Liver (tissue), 9 donors: Measurements from ENCODE around the gene COL4A1. TPM values are rescaled to one million over a fixed set of nuclear protein-coding genes. Genes with fewer than 3 reads are reported as not detected.
A peak's percentile ranks its signal among the peaks of the same experiment; 100 is the strongest.

ENCODE experiments used
- DNase-seq: peaks from one replicate; pipeline ENCODE4 v3.0.0-alpha.2; 2017; ENCODE audit warnings: low spot score
- H3K27ac ChIP-seq, 2 donors: one replicate each; pipeline ENCODE4 v1.7.0; 2013; ENCODE audit warnings: inconsistent platforms in 2 of 2, low read length in 2 of 2, control low read depth in 1 of 2, low read depth in 1 of 2, mild to moderate bottlenecking in 1 of 2
- H3K27me3 ChIP-seq, 4 donors: one replicate each; pipeline versions ENCODE4 v1.6.1 to v1.7.0; 2013; ENCODE audit warnings: low read length in 3 of 4, inconsistent platforms in 1 of 4, mild to moderate bottlenecking in 1 of 4, moderate library complexity in 1 of 4; ENCODE audit not compliant: control insufficient read depth in 4 of 4, insufficient read depth in 4 of 4
- H3K36me3 ChIP-seq, 4 donors: one replicate each; pipeline versions ENCODE4 v1.6.1 to v1.7.0; 2013; ENCODE audit warnings: low read length in 3 of 4, mild to moderate bottlenecking in 3 of 4, low read depth in 1 of 4, moderate library complexity in 1 of 4; ENCODE audit not compliant: control insufficient read depth in 4 of 4, insufficient read depth in 3 of 4
- H3K4me1 ChIP-seq, 4 donors: one replicate each; pipeline versions ENCODE4 v1.6.1 to v1.7.0; 2013; ENCODE audit warnings: low read length in 3 of 4, mild to moderate bottlenecking in 3 of 4, moderate library complexity in 1 of 4; ENCODE audit not compliant: control insufficient read depth in 4 of 4, insufficient read depth in 4 of 4
- H3K4me3 ChIP-seq, 3 donors: one replicate each; pipeline versions ENCODE4 v1.6.1 to v1.7.0; 2013; ENCODE audit warnings: low read length in 3 of 3, control low read depth in 1 of 3, low read depth in 1 of 3, mild to moderate bottlenecking in 1 of 3
- H3K9ac ChIP-seq, 2 donors: one replicate each; pipeline ENCODE4 v1.7.0; 2013; ENCODE audit warnings: low read length in 2 of 2, mild to moderate bottlenecking in 2 of 2, moderate library complexity in 2 of 2, control low read depth in 1 of 2, low read depth in 1 of 2
- H3K9me3 ChIP-seq, 4 donors: one replicate each; pipeline versions ENCODE4 v1.6.1 to v1.7.0; 2013; ENCODE audit warnings: low read length in 3 of 4; ENCODE audit not compliant: control insufficient read depth in 4 of 4
- ATF3 ChIP-seq: IDR thresholded peaks from 2 replicates; pipeline ENCODE4 v1.6.1; 2016; ENCODE audit warnings: antibody characterized with exemption
- CTCF ChIP-seq: fragments of 150-350 bp; IDR thresholded peaks from 2 replicates; pipeline ENCODE4 v1.5.1; 2017; ENCODE audit warnings: improper control_type of control experiment, low read depth, low read length; ENCODE audit not compliant: missing input control
- EGR1 ChIP-seq, 2 donors: IDR thresholded peaks; 2 replicates each; pipeline ENCODE4 v1.6.1; 2016 to 2018; ENCODE audit warnings: antibody characterized with exemption in 2 of 2, low read depth in 2 of 2
- FOXA1 ChIP-seq: IDR thresholded peaks from 2 replicates; pipeline ENCODE4 v1.6.1; 2016; ENCODE audit warnings: antibody characterized with exemption
- FOXA2 ChIP-seq: IDR thresholded peaks from 2 replicates; pipeline ENCODE4 v1.6.1; 2016; ENCODE audit warnings: antibody characterized with exemption
- GABPA ChIP-seq, 2 donors: IDR thresholded peaks in 1 of 2; conservative IDR thresholded peaks in 1 of 2; 2 replicates each; pipeline ENCODE4 v1.6.1; 2016; ENCODE audit warnings: antibody characterized with exemption in 2 of 2, mild to moderate bottlenecking in 1 of 2, moderate library complexity in 1 of 2
- HNF4A ChIP-seq, 2 donors: conservative IDR thresholded peaks; 2 replicates each; pipeline ENCODE4 v1.6.1; 2016; ENCODE audit warnings: antibody characterized with exemption in 2 of 2, mild to moderate bottlenecking in 2 of 2
- HNF4G ChIP-seq: IDR thresholded peaks from 2 replicates; pipeline ENCODE4 v1.6.1; 2016; ENCODE audit warnings: antibody characterized with exemption
- JUND ChIP-seq, 2 donors: IDR thresholded peaks; 2 replicates each; pipeline ENCODE4 v1.6.1; 2016; ENCODE audit warnings: antibody characterized with exemption in 2 of 2
- MAX ChIP-seq: IDR thresholded peaks from 2 replicates; pipeline ENCODE4 v1.6.1; 2016; ENCODE audit warnings: antibody characterized with exemption
- NR2F2 ChIP-seq: IDR thresholded peaks from 2 replicates; pipeline ENCODE4 v1.6.1; 2016; ENCODE audit warnings: antibody characterized with exemption
- RAD21 ChIP-seq, 2 donors: IDR thresholded peaks; 2 replicates each; pipeline ENCODE4 v1.6.1; 2016; ENCODE audit warnings: antibody characterized with exemption in 2 of 2, mild to moderate bottlenecking in 2 of 2
- REST ChIP-seq: IDR thresholded peaks from 2 replicates; pipeline ENCODE4 v1.6.1; 2016; ENCODE audit warnings: antibody characterized with exemption, mild to moderate bottlenecking
- RXRA ChIP-seq, 2 donors: IDR thresholded peaks; 2 replicates each; pipeline ENCODE4 v1.6.1; 2017 to 2018; ENCODE audit warnings: antibody characterized with exemption in 2 of 2, mild to moderate bottlenecking in 1 of 2
- SP1 ChIP-seq: IDR thresholded peaks from 2 replicates; pipeline ENCODE4 v1.6.1; 2018; ENCODE audit warnings: antibody characterized with exemption, mild to moderate bottlenecking
- TAF1 ChIP-seq: conservative IDR thresholded peaks from 2 replicates; pipeline ENCODE4 v1.6.1; 2016; ENCODE audit warnings: antibody characterized with exemption, mild to moderate bottlenecking
- YY1 ChIP-seq: IDR thresholded peaks from 2 replicates; pipeline ENCODE4 v1.6.1; 2016; ENCODE audit warnings: antibody characterized with exemption, mild to moderate bottlenecking
- WGBS: extraction: QIAGEN DNeasy Blood & Tissue Kit; methylation state at CpG from one replicate; pipeline ENCODE4 v1.1.7; 2013; 5-methylcytosine and 5-hydroxymethylcytosine counted together
- polyA plus RNA-seq, 2 donors: library from polyadenylated mRNA; stranded (reverse) in 1 of 2; unstranded in 1 of 2; fragments of 200-250 nt in 1 of 2; fragments of >200 nt in 1 of 2; fragmentation: Nextera tagmentation in 1 of 2; extraction: Ambion mirVana in 1 of 2; gene quantifications; one replicate each; pipeline versions ENCODE4 v1.2.1 to v1.2.3, GENCODE V29; 2013 to 2015
- total RNA-seq, 2 donors: library from RNA; depleted of rRNA; stranded (reverse); fragments of >200 nt; gene quantifications; one replicate each; pipeline ENCODE4 v1.2.3, GENCODE V29; 2014
- donor health status: healthy.
- donor health status: healthy.
- donor health status: healthy.
- donor health status: healthy.
- donor health status: healthy.

Gene COL4A1
- total and polyA plus RNA-seq, 4 donors: 5.0 to 68.5 (median 37.9) TPM

GRCh38 chr13:110206185-110206584 is 100.8 kb downstream of the COL4A1 start:
- Histone ChIP-seq H3K4me1 (peaks cover 0 to 3% (median 0%) of the 10 kb centered on the region in 4 donors), H3K9me3 (no peaks in the 10 kb centered on the region), H3K27me3 (no peaks in the 10 kb centered on the region), H3K36me3 (no peaks in the 10 kb centered on the region), H3K9ac (no peak overlapping the region), H3K4me3 (no peak overlapping the region), H3K27ac (no peak overlapping the region)
- TF ChIP-seq RAD21 (IDR thresholded peaks at IDR 0.05) (no peak), HNF4A (conservative IDR thresholded peaks at IDR 0.05) (peak; percentile 38 to 44), FOXA2 (no peak), HNF4G (peak; percentile 8), JUND (IDR thresholded peaks at IDR 0.05) (no peak)
- WGBS: 60% methylated on average over 8 of the region's 8 CpGs
- DNase-seq: no peak

GRCh38 chr13:110201114-110201513 is 105.8 kb downstream of the COL4A1 start:
- Histone ChIP-seq H3K36me3 (no peaks in the 10 kb centered on the region), H3K4me3 (no peak overlapping the region), H3K4me1 (peaks cover 0 to 2% (median 0%) of the 10 kb centered on the region in 4 donors), H3K9ac (no peak overlapping the region), H3K27ac (no peak overlapping the region), H3K27me3 (no peaks in the 10 kb centered on the region), H3K9me3 (no peaks in the 10 kb centered on the region)
- no peak for DNase-seq
- TF ChIP-seq HNF4A (conservative IDR thresholded peaks at IDR 0.05): no peak
- TF ChIP-seq FOXA1: no peak
- TF ChIP-seq RXRA (IDR thresholded peaks at IDR 0.05): no peak
- no peak for TF ChIP-seq YY1
- no peak for TF ChIP-seq ATF3
- no peak for TF ChIP-seq JUND (IDR thresholded peaks at IDR 0.05)
- TF ChIP-seq REST: no peak
- TF ChIP-seq NR2F2: no peak
- TF ChIP-seq SP1: no peak
- TF ChIP-seq GABPA (IDR thresholded peaks at IDR 0.05 in 1 of 2, conservative IDR thresholded peaks at IDR 0.05 in 1 of 2): no peak
- no peak for TF ChIP-seq RAD21 (IDR thresholded peaks at IDR 0.05)
- TF ChIP-seq FOXA2: no peak
- 85% methylated on average over 4 of the region's 4 CpGs for WGBS

GRCh38 chr13:110200276-110200870 is 106.6 kb downstream of the COL4A1 start:
- no peaks in the 10 kb centered on the region for H3K4me1 ChIP-seq
- H3K27ac ChIP-seq: no peak overlapping the region
- 75% methylated on average over 12 of the region's 12 CpGs for WGBS
- TF ChIP-seq CTCF (no peak), MAX (no peak), REST (no peak), FOXA1 (no peak), ATF3 (no peak), TAF1 (no peak), YY1 (no peak), FOXA2 (no peak), RXRA (IDR thresholded peaks at IDR 0.05) (no peak), GABPA (IDR thresholded peaks at IDR 0.05 in 1 of 2, conservative IDR thresholded peaks at IDR 0.05 in 1 of 2) (no peak), HNF4G (no peak), SP1 (no peak), EGR1 (IDR thresholded peaks at IDR 0.05; ENCODE audit: low read depth in 2 of 2) (no peak), HNF4A (conservative IDR thresholded peaks at IDR 0.05) (no peak), NR2F2 (no peak), RAD21 (IDR thresholded peaks at IDR 0.05) (no peak)
- no peak overlapping the region for H3K9ac ChIP-seq
- no peaks in the 10 kb centered on the region for H3K9me3 ChIP-seq
- H3K27me3 ChIP-seq: peaks cover 0 to 2% (median 0%) of the 10 kb centered on the region in 4 donors
- H3K4me3 ChIP-seq: no peak overlapping the region
- no peak for DNase-seq
- no peaks in the 10 kb centered on the region for H3K36me3 ChIP-seq
